Mesenchymal stem cell (in vitro differentiated cells and primary cell): ENCODE measurements around the gene BEND5.

Experiments used
- DNase-seq: peaks from one replicate; pipeline ENCODE4 v3.0.0-alpha.2; 2013
- H2AFZ ChIP-seq: one replicate; pipeline ENCODE4 v1.6.1; 2013; ENCODE audit warnings: low read depth, mild to moderate bottlenecking, control low read depth, inconsistent platforms, low read length, moderate library complexity
- H2AK5ac ChIP-seq: 2 replicates; pipeline ENCODE4 v1.6.1; 2013; ENCODE audit warnings: low read length, moderate library complexity, mild to moderate bottlenecking, inconsistent platforms; ENCODE audit not compliant: severe bottlenecking
- H2BK120ac ChIP-seq: one replicate; pipeline ENCODE4 v1.6.1; 2013; ENCODE audit warnings: low read depth, mild to moderate bottlenecking, inconsistent platforms, low read length, moderate library complexity
- H2BK12ac ChIP-seq, 2 experiments: one replicate each; pipeline ENCODE4 v1.6.1; 2013; ENCODE audit warnings: inconsistent platforms in 2 of 2, low read length in 2 of 2, mild to moderate bottlenecking in 2 of 2, moderate library complexity in 2 of 2, control low read depth in 1 of 2
- H2BK15ac ChIP-seq: one replicate; pipeline ENCODE4 v1.6.1; 2013; ENCODE audit warnings: mild to moderate bottlenecking, low read depth, inconsistent platforms; ENCODE audit not compliant: poor library complexity, severe bottlenecking
- H2BK5ac ChIP-seq: 2 replicates; pipeline ENCODE4 v1.6.1; 2013; ENCODE audit warnings: low read depth, mild to moderate bottlenecking, low read length, control low read depth, inconsistent platforms; ENCODE audit not compliant: poor library complexity, severe bottlenecking
- H3K14ac ChIP-seq, 2 experiments: one replicate each; pipeline ENCODE4 v1.6.1; 2013; ENCODE audit warnings: inconsistent platforms in 2 of 2, low read length in 2 of 2, control low read depth in 1 of 2, mild to moderate bottlenecking in 1 of 2, moderate library complexity in 1 of 2
- H3K18ac ChIP-seq, 2 experiments: one replicate each; pipeline ENCODE4 v1.6.1; 2013; ENCODE audit warnings: inconsistent platforms in 2 of 2, low read length in 2 of 2, control low read depth in 1 of 2, low read depth in 1 of 2, mild to moderate bottlenecking in 1 of 2
- H3K23ac ChIP-seq, 2 experiments: one replicate each; pipeline ENCODE4 v1.6.1; 2013; ENCODE audit warnings: inconsistent platforms in 2 of 2, low read length in 2 of 2, mild to moderate bottlenecking in 2 of 2, moderate library complexity in 2 of 2, control low read depth in 1 of 2
- H3K27ac ChIP-seq: 2 replicates; pipeline ENCODE4 v1.5.1; 2013; ENCODE audit warnings: mild to moderate bottlenecking, moderate library complexity, low read length, control low read depth, inconsistent platforms; ENCODE audit not compliant: poor library complexity, severe bottlenecking
- H3K27me3 ChIP-seq, 2 experiments: 2 replicates each; pipeline versions ENCODE4 v1.6.1 to v1.7.0; 2013; ENCODE audit warnings: low read length in 2 of 2, mild to moderate bottlenecking in 2 of 2, moderate library complexity in 2 of 2, control low read depth in 1 of 2, inconsistent platforms in 1 of 2; ENCODE audit not compliant: control insufficient read depth in 1 of 2, insufficient read depth in 1 of 2
- H3K36me3 ChIP-seq, 2 experiments: 2 replicates each; pipeline versions ENCODE4 v1.6.1 to v1.7.0; 2013; ENCODE audit warnings: low read length in 2 of 2, control low read depth in 1 of 2, inconsistent platforms in 1 of 2, low read depth in 1 of 2, mild to moderate bottlenecking in 1 of 2; ENCODE audit not compliant: insufficient read depth in 2 of 2, control insufficient read depth in 1 of 2
- H3K4ac ChIP-seq, 2 experiments: one replicate each; pipeline ENCODE4 v1.6.1; 2013; ENCODE audit warnings: inconsistent platforms in 2 of 2, low read length in 2 of 2, mild to moderate bottlenecking in 2 of 2, moderate library complexity in 2 of 2, control low read depth in 1 of 2, low read depth in 1 of 2
- H3K4me1 ChIP-seq: 2 replicates; pipeline ENCODE4 v1.6.1; 2013; ENCODE audit warnings: low read depth, low read length, control low read depth; ENCODE audit not compliant: control insufficient read depth, insufficient read depth
- H3K4me2 ChIP-seq: 2 replicates; pipeline ENCODE4 v1.6.1; 2013; ENCODE audit warnings: low read length, mild to moderate bottlenecking, inconsistent platforms; ENCODE audit not compliant: poor library complexity, severe bottlenecking
- H3K4me3 ChIP-seq, 2 experiments: 2 replicates each; pipeline versions ENCODE4 v1.5.1 to v1.7.0; 2013; ENCODE audit warnings: low read length in 2 of 2, mild to moderate bottlenecking in 2 of 2, control low read depth in 1 of 2, low read depth in 1 of 2; ENCODE audit not compliant: insufficient read depth in 1 of 2
- H3K79me1 ChIP-seq: replicated peaks from 2 replicates; pipeline ENCODE4 v1.6.1; 2013; ENCODE audit warnings: mild to moderate bottlenecking, control low read depth, low read length, inconsistent platforms; ENCODE audit not compliant: poor library complexity, severe bottlenecking
- H3K9ac ChIP-seq: 2 replicates; pipeline ENCODE4 v1.7.0; 2013; ENCODE audit warnings: mild to moderate bottlenecking, low read length, moderate library complexity
- H3K9me3 ChIP-seq: 2 replicates; pipeline ENCODE4 v1.7.0; 2013; ENCODE audit warnings: mild to moderate bottlenecking, low read length; ENCODE audit not compliant: control insufficient read depth
- H4K8ac ChIP-seq: one replicate; pipeline ENCODE4 v1.6.1; 2013; ENCODE audit warnings: inconsistent platforms, mild to moderate bottlenecking, low read length, moderate library complexity
- H4K91ac ChIP-seq: one replicate; pipeline ENCODE4 v1.6.1; 2013; ENCODE audit warnings: mild to moderate bottlenecking, low read length, inconsistent platforms
- WGBS: methylation state at CpG from one replicate; pipeline ENCODE4 v1.1.7; 2013; ENCODE audit warnings: mixed read lengths; 5-methylcytosine and 5-hydroxymethylcytosine counted together

The BEND5 gene

DNA sequence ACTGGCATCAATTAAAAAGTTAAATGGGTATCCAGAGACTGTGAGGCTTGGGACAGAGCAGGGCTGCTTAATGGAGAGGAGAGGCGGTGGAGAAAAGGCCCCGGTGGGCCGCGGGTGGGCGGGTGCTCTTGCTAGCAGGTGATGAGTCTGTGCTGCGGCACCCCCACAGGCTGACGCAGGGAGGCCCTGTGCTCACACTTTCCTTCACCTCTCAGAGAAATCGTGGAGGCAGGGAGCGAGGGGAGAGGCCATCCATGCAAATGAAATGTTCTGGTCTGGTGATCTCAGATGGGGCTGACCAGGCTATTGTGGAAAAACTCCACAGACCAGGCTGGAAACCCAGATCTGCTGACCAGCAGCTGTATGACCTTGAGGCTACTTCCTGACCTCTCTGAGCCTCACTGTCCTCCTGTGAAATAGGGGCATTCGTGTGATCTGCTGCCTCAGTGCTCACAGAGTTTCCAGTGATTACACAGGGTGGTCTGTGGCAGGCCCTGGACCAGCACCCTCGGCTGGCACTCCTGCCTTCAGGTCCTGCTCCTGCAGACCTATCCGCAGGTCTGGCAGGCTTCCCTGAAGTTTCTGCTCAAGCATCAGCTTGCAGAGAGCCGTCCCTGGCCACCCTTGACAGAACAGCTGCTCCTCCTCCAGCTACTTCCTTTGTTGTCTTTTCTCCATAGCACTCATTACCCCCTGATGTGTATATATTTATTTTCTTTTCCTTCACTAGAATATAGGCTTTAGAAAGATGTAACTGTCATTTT lies 89.2 kb downstream of the BEND5 start:
- no peak overlapping the region for H3K14ac ChIP-seq
- 78% methylated on average over 10 of the region's 13 CpGs for WGBS
- H3K18ac ChIP-seq = no peak overlapping the region
- H3K23ac ChIP-seq = no peak overlapping the region
- H3K79me1 ChIP-seq = no peaks in the 10 kb centered on the region
- peaks cover 0 to 20% of the 10 kb centered on the region in 2 experiments for H3K27me3 ChIP-seq
- no peak overlapping the region for H2AK5ac ChIP-seq
- H3K4me1 ChIP-seq = peaks cover 23% of the 10 kb centered on the region
- no peak overlapping the region for H2BK12ac ChIP-seq
- H2BK120ac ChIP-seq = no peak overlapping the region
- no peak overlapping the region for H2AFZ ChIP-seq
- no peak overlapping the region for H3K9ac ChIP-seq
- H3K4me3 ChIP-seq = no peak overlapping the region
- H2BK5ac ChIP-seq = peak overlapping the region; percentile 81
- no peak overlapping the region for H3K4ac ChIP-seq
- DNase-seq = no peak
- no peak overlapping the region for H2BK15ac ChIP-seq
- H4K91ac ChIP-seq = no peak overlapping the region
- H3K9me3 ChIP-seq = no peaks in the 10 kb centered on the region
- peak overlapping the region; percentile 86 for H3K27ac ChIP-seq
- peak overlapping the region; percentile 44 for H3K4me2 ChIP-seq
- H4K8ac ChIP-seq = no peak overlapping the region
- no peaks in the 10 kb centered on the region for H3K36me3 ChIP-seq

DNA sequence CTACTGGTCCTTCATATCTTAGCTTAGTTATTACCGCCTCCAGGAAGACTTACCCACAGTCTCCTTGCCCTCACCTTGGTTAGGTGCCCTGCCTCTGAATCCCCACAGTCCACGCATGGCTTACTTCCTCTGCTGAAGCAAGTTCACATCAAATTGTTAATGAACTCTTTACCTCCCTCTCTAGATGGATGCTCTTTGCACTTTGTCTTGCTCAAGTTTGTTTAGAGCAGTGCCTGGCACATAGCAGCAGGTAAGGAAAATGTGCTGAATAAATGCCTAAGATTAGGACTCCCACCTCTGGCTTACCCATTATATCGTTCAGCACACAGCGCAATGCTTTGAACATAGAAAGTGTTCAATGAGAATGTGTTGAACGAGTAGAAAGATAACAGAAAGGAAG lies 90.5 kb downstream of the BEND5 start:
- Histone ChIP-seq H4K8ac (no peak overlapping the region), H3K4ac (no peak overlapping the region), H3K4me1 (peaks cover 28% of the 10 kb centered on the region), H2AK5ac (peak overlapping the region; percentile 34), H3K18ac (no peak overlapping the region), H2BK5ac (no peak overlapping the region), H2BK12ac (no peak overlapping the region), H2BK120ac (no peak overlapping the region), H3K36me3 (no peaks in the 10 kb centered on the region), H4K91ac (no peak overlapping the region), H2BK15ac (no peak overlapping the region), H3K9ac (no peak overlapping the region), H3K9me3 (no peaks in the 10 kb centered on the region), H3K4me2 (no peak overlapping the region), H3K79me1 (no peaks in the 10 kb centered on the region), H3K23ac (no peak overlapping the region), H3K27ac (no peak overlapping the region), H2AFZ (no peak overlapping the region), H3K27me3 (peaks cover 0 to 9% of the 10 kb centered on the region in 2 experiments), H3K4me3 (no peak overlapping the region), H3K14ac (no peak overlapping the region)
- whole genome bisulfite sequencing = 93% methylated on average over 5 of the region's 5 CpGs
- no peak for DNase-seq

DNA sequence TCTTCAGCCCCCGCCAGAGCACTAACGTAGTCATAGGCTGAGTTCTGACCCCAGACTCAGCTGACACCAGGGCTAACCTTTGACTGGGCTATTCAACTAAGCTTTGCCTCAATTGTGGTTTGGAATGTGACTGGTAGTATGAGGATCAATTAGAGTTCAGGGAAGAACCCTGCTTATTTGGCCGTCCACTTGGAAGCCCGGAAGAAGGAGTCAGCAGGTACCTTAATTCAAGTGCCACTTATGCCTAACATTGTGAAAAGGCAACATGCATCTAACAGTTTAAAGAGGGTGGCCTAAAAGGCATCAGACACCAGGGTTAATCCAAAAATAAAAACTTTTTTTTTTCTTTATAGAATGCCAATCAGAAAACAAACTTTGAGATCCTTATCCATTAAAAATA lies 92.3 kb downstream of the BEND5 start:
- no peak overlapping the region for H4K8ac ChIP-seq
- H3K27ac ChIP-seq = no peak overlapping the region
- 96% methylated on average over 4 of the region's 4 CpGs for WGBS

DNA sequence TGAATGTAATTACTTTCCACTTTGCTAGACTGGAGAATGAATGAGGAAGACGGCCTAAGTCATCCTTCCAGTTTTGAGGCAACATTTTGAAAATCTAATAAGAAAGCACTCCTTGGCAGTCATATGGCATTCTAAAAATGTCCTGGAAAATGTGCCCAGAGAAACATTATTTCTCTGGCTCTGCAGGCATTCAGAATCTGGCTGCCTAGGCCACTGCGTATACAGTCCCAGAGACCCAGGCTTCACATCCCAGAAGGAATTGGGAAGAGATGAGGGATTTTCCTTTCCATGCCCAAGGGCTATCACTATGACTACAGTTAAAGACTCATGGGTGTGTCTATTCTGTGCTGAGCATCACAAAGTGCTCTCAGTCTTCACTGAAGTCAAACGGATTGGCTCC lies 92.9 kb downstream of the BEND5 start:
- 87% methylated on average over 3 of the region's 3 CpGs for WGBS
- H2AK5ac ChIP-seq = no peak overlapping the region
- no peak overlapping the region for H2BK120ac ChIP-seq
- H3K9me3 ChIP-seq = no peaks in the 10 kb centered on the region
- H3K14ac ChIP-seq = no peak overlapping the region
- H2BK12ac ChIP-seq = no peak overlapping the region
- H3K18ac ChIP-seq = no peak overlapping the region
- no peak overlapping the region for H2BK5ac ChIP-seq
- no peak overlapping the region for H4K91ac ChIP-seq
- no peak overlapping the region for H3K4me3 ChIP-seq
- no peak overlapping the region for H3K4me2 ChIP-seq
- H3K27ac ChIP-seq = no peak overlapping the region
- H2BK15ac ChIP-seq = no peak overlapping the region
- H3K79me1 ChIP-seq = no peaks in the 10 kb centered on the region
- peaks cover 27% of the 10 kb centered on the region for H3K4me1 ChIP-seq
- no peaks in the 10 kb centered on the region for H3K36me3 ChIP-seq
- no peak for DNase-seq
- no peak overlapping the region for H3K23ac ChIP-seq
- H3K4ac ChIP-seq = no peak overlapping the region
- peaks cover 0 to 9% of the 10 kb centered on the region in 2 experiments for H3K27me3 ChIP-seq
- H3K9ac ChIP-seq = no peak overlapping the region
- no peak overlapping the region for H4K8ac ChIP-seq
- no peak overlapping the region for H2AFZ ChIP-seq

More for the DNA sequence above, 92.3 kb downstream of the BEND5 start:
- no peak overlapping the region for H3K9ac ChIP-seq
- H2AFZ ChIP-seq = no peak overlapping the region
- no peak overlapping the region for H3K14ac ChIP-seq
- H3K9me3 ChIP-seq = no peaks in the 10 kb centered on the region
- no peak overlapping the region for H2BK15ac ChIP-seq
- peaks cover 27% of the 10 kb centered on the region for H3K4me1 ChIP-seq
- H3K4me2 ChIP-seq = no peak overlapping the region
- H3K79me1 ChIP-seq = no peaks in the 10 kb centered on the region
- H3K4me3 ChIP-seq = no peak overlapping the region
- no peak overlapping the region for H4K91ac ChIP-seq
- H2BK5ac ChIP-seq = no peak overlapping the region
- no peaks in the 10 kb centered on the region for H3K36me3 ChIP-seq
- H3K18ac ChIP-seq = no peak overlapping the region
- no peak for DNase-seq
- H2BK12ac ChIP-seq = no peak overlapping the region
- no peak overlapping the region for H3K4ac ChIP-seq
- H3K27me3 ChIP-seq = peaks cover 0 to 9% of the 10 kb centered on the region in 2 experiments
- H2AK5ac ChIP-seq = no peak overlapping the region
- no peak overlapping the region for H2BK120ac ChIP-seq
- H3K23ac ChIP-seq = no peak overlapping the region
